Thoracic aorta (tissue), 2 donors: Measurements from ENCODE around the gene SDHAF4. TPM values are rescaled to one million over a fixed set of nuclear protein-coding genes. Genes with fewer than 3 reads are reported as not detected.
A peak's percentile ranks its signal among the peaks of the same experiment; 100 is the strongest.
"Not testable (repeated sequence)": the region's sequence is repeated elsewhere in the genome, so short reads cannot be mapped to it uniquely, and the experiment has no call there.

Experiments
- ATAC-seq: fragments of 150-250 bp; one replicate; pipeline ENCODE4 v1.8.0; 2017; ENCODE audit warnings: low read depth; ENCODE audit not compliant: insufficient number of reproducible peaks, low FRiP score
- DNase-seq: peaks from one replicate; pipeline ENCODE4 v3.0.0-alpha.2; 2020; ENCODE audit warnings: low spot score
- H3K27ac ChIP-seq, 2 donors: fragments of 200-600 bp; sonication (generic); 1 replicate in 1 of 2; 2 replicates in 1 of 2; pipeline ENCODE4 v1.5.1; 2016; ENCODE audit warnings: mild to moderate bottlenecking in 2 of 2, moderate library complexity in 2 of 2
- H3K27me3 ChIP-seq: fragments of 200-600 bp; sonication (generic); replicated peaks from 2 replicates; pipeline ENCODE4 v1.6.0; 2016; ENCODE audit warnings: mild to moderate bottlenecking; ENCODE audit not compliant: insufficient read depth
- H3K36me3 ChIP-seq: fragments of 200-600 bp; sonication (generic); one replicate; pipeline ENCODE4 v1.5.1; 2016
- H3K4me1 ChIP-seq, 2 donors: fragments of 200-600 bp; sonication (generic); 1 replicate in 1 of 2; 2 replicates in 1 of 2; pipeline versions ENCODE4 v1.5.1 to v1.6.0; 2016; ENCODE audit warnings: low read depth in 2 of 2, mild to moderate bottlenecking in 1 of 2; ENCODE audit not compliant: control insufficient read depth in 1 of 2
- H3K4me3 ChIP-seq: fragments of 200-600 bp; sonication (generic); 2 replicates; pipeline ENCODE4 v1.5.1; 2016; ENCODE audit warnings: mild to moderate bottlenecking
- H3K9me3 ChIP-seq: fragments of 200-600 bp; sonication (generic); 2 replicates; pipeline ENCODE4 v1.5.1; 2016
- CTCF ChIP-seq: fragments of 200-600 bp; sonication (generic); IDR thresholded peaks from one replicate; pipeline ENCODE4 v1.5.1; 2019; ENCODE audit warnings: antibody characterized with exemption
- total RNA-seq, 2 donors: library from RNA; depleted of rRNA; stranded (reverse); fragments of >200 nt; gene quantifications; one replicate each; pipeline versions ENCODE4 v1.1.0 to v1.2.3, GENCODE V29; 2016

The SDHAF4 gene
- total RNA-seq, 2 donors from 2014 or later: 1.1 TPM; not detected in 1

- Histone ChIP-seq H3K27ac (peak overlapping the region in 1 of 2 donors; percentile 37), H3K4me3 (no peak overlapping the region), H3K36me3 (no peaks in the 10 kb centered on the region), H3K27me3 (no peaks in the 10 kb centered on the region), H3K9me3 (no peaks in the 10 kb centered on the region), H3K4me1 (peaks cover 3 to 10% of the 10 kb centered on the region in 2 donors)
- ATAC-seq: no peak
- DNase-seq: no peak
- TF ChIP-seq CTCF: no peak
Observed at GRCh38 chr6:70547905-70548304, 18.8 kb upstream of the SDHAF4 start.

GRCh38 chr6:70549327-70549726 is 17.4 kb upstream of the SDHAF4 start:
- no peak overlapping the region for H3K4me3 ChIP-seq
- TF ChIP-seq CTCF: no peak
- H3K36me3 ChIP-seq: no peaks in the 10 kb centered on the region
- H3K4me1 ChIP-seq: peaks cover 3 to 10% of the 10 kb centered on the region in 2 donors
- no peak overlapping the region for H3K27ac ChIP-seq
- DNase-seq: no peak
- no peak for ATAC-seq
- H3K9me3 ChIP-seq: no peaks in the 10 kb centered on the region
- H3K27me3 ChIP-seq: no peaks in the 10 kb centered on the region

GRCh38 chr6:70551566-70551965 is 15.2 kb upstream of the SDHAF4 start:
- Histone ChIP-seq H3K4me3 (no peak overlapping the region), H3K9me3 (no peaks in the 10 kb centered on the region), H3K36me3 (no peaks in the 10 kb centered on the region), H3K27ac (no peak overlapping the region), H3K27me3 (no peaks in the 10 kb centered on the region), H3K4me1 (peaks cover 3 to 10% of the 10 kb centered on the region in 2 donors)
- ATAC-seq (no peak), DNase-seq (no peak)
- TF ChIP-seq CTCF: no peak

- ATAC-seq, H3K36me3 ChIP-seq, H3K4me1 ChIP-seq, H3K27me3 ChIP-seq, DNase-seq, H3K4me3 ChIP-seq, H3K27ac ChIP-seq, H3K9me3 ChIP-seq: not testable (repeated sequence)
Observed at GRCh38 chr6:70552286-70552940, 14.3 kb upstream of the SDHAF4 start.

- H3K4me1 ChIP-seq: peaks cover 2 to 4% of the 10 kb centered on the region in 2 donors
- DNase-seq (no peak), ATAC-seq (no peak)
- TF ChIP-seq CTCF: no peak
- H3K9me3 ChIP-seq: no peaks in the 10 kb centered on the region
- no peaks in the 10 kb centered on the region for H3K27me3 ChIP-seq
- no peak overlapping the region for H3K27ac ChIP-seq
- no peaks in the 10 kb centered on the region for H3K36me3 ChIP-seq
- H3K4me3 ChIP-seq: no peak overlapping the region
Observed at GRCh38 chr6:70552974-70553373, 13.8 kb upstream of the SDHAF4 start.

- Histone ChIP-seq H3K27ac (no peak overlapping the region), H3K36me3 (no peaks in the 10 kb centered on the region), H3K4me3 (no peak overlapping the region), H3K27me3 (no peaks in the 10 kb centered on the region), H3K4me1 (no peaks in the 10 kb centered on the region), H3K9me3 (no peaks in the 10 kb centered on the region)
- no peak for ATAC-seq
- no peak for TF ChIP-seq CTCF
- no peak for DNase-seq
Observed at GRCh38 chr6:70557998-70558397, 8.7 kb upstream of the SDHAF4 start.

GRCh38 chr6:70562401-70562800 is 4.3 kb upstream of the SDHAF4 start:
- not testable (repeated sequence) for H3K27ac ChIP-seq, H3K36me3 ChIP-seq, DNase-seq, H3K27me3 ChIP-seq, H3K4me1 ChIP-seq, ATAC-seq, H3K9me3 ChIP-seq, H3K4me3 ChIP-seq
